Central memory CD8-positive, alpha-beta T cell (primary cell): ENCODE measurements around the gene CAMKK2.
"Not testable (repeated sequence)": the region's sequence is repeated elsewhere in the genome, so short reads cannot be mapped to it uniquely, and the experiment has no call there.

ENCODE experiments used
- ATAC-seq: fragments of 150-1000 bp; cut with Tn5 transposase; replicated peaks from 2 replicates; pipeline ENCODE4 v1.10.0; 2022; ENCODE audit warnings: mild to moderate bottlenecking, moderate FRiP score, moderate number of reproducible peaks; ENCODE audit not compliant: poor library complexity, severe bottlenecking; ENCODE audit errors: extremely low read depth
- DNase-seq, 2 donors: peaks; one replicate each; pipeline ENCODE4 v3.0.0; 2021; ENCODE audit warnings: low spot score in 2 of 2
- H3K27ac Mint-ChIP-seq: one replicate; pipeline ENCODE4 v1.8.0; 2022; ENCODE audit warnings: low read depth, mild to moderate bottlenecking, moderate library complexity, mixed read lengths
- H3K27me3 Mint-ChIP-seq: one replicate; pipeline ENCODE4 v1.8.0; 2022; ENCODE audit warnings: mixed read lengths
- H3K36me3 Mint-ChIP-seq: one replicate; pipeline ENCODE4 v1.8.0; 2022; ENCODE audit warnings: mild to moderate bottlenecking, moderate library complexity, mixed read lengths; ENCODE audit not compliant: insufficient read depth
- H3K4me1 Mint-ChIP-seq: one replicate; pipeline ENCODE4 v1.8.0; 2022; ENCODE audit warnings: mixed read lengths
- H3K4me3 Mint-ChIP-seq: one replicate; pipeline ENCODE4 v1.8.0; 2022; ENCODE audit warnings: mild to moderate bottlenecking, moderate library complexity, mixed read lengths
- H3K9me3 Mint-ChIP-seq: one replicate; pipeline ENCODE4 v1.8.0; 2022; ENCODE audit warnings: mixed read lengths

CAMKK2 gene

GRCh38 chr12:121282910-121283309, 13.6 kb downstream of the CAMKK2 start:
- not testable (repeated sequence) for H3K27ac Mint-ChIP-seq, H3K36me3 Mint-ChIP-seq, ATAC-seq, H3K4me1 Mint-ChIP-seq, H3K9me3 Mint-ChIP-seq, DNase-seq, H3K27me3 Mint-ChIP-seq, H3K4me3 Mint-ChIP-seq

GRCh38 chr12:121282072-121282742, 14.3 kb downstream of the CAMKK2 start:
- DNase-seq (no peak), ATAC-seq (no peak)
- H3K4me3 Mint-ChIP-seq, result no peak overlapping the region
- H3K4me1 Mint-ChIP-seq, result no peaks in the 10 kb centered on the region
- no peak overlapping the region for H3K27ac Mint-ChIP-seq
- no peaks in the 10 kb centered on the region for H3K36me3 Mint-ChIP-seq
- H3K27me3 Mint-ChIP-seq, result no peaks in the 10 kb centered on the region
- no peaks in the 10 kb centered on the region for H3K9me3 Mint-ChIP-seq

GRCh38 chr12:121281116-121281515, 15.4 kb downstream of the CAMKK2 start:
- not testable (repeated sequence) for H3K9me3 Mint-ChIP-seq, H3K4me1 Mint-ChIP-seq, H3K27me3 Mint-ChIP-seq, H3K4me3 Mint-ChIP-seq, H3K36me3 Mint-ChIP-seq, H3K27ac Mint-ChIP-seq, ATAC-seq, DNase-seq

GRCh38 chr12:121280531-121280930, 16.0 kb downstream of the CAMKK2 start:
- H3K27ac Mint-ChIP-seq, H3K9me3 Mint-ChIP-seq, DNase-seq, H3K4me1 Mint-ChIP-seq, H3K4me3 Mint-ChIP-seq, ATAC-seq, H3K27me3 Mint-ChIP-seq, H3K36me3 Mint-ChIP-seq: not testable (repeated sequence)

- Mint-ChIP-seq H3K36me3 (peaks cover 2% of the 10 kb centered on the region), H3K9me3 (no peaks in the 10 kb centered on the region), H3K4me1 (no peaks in the 10 kb centered on the region), H3K27me3 (no peaks in the 10 kb centered on the region), H3K4me3 (no peak overlapping the region), H3K27ac (no peak overlapping the region)
- DNase-seq, result no peak
- ATAC-seq, result no peak
Measured at GRCh38 chr12:121279507-121279915, 17.0 kb downstream of the CAMKK2 start.

DNA sequence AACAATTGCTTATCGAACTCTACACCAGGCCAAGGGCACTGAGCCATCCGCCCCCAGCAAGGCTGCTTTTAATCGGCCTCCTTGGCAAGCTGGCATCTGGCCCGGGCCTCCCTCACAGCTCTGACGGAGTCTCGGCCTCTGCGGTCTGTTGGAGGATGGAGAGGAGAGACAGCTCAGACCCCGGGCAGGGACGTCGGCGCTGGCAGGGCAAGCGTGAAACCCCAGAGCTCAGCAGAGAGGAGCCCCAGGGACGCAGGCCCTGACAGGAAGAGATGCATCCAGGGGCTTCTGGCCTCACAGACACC, 17.5 kb downstream of the CAMKK2 start:
- Mint-ChIP-seq H3K9me3 (no peaks in the 10 kb centered on the region), H3K36me3 (peaks cover 2% of the 10 kb centered on the region), H3K4me1 (no peaks in the 10 kb centered on the region), H3K27ac (no peak overlapping the region), H3K4me3 (no peak overlapping the region), H3K27me3 (no peaks in the 10 kb centered on the region)
- DNase-seq, result no peak
- ATAC-seq, result no peak

DNA sequence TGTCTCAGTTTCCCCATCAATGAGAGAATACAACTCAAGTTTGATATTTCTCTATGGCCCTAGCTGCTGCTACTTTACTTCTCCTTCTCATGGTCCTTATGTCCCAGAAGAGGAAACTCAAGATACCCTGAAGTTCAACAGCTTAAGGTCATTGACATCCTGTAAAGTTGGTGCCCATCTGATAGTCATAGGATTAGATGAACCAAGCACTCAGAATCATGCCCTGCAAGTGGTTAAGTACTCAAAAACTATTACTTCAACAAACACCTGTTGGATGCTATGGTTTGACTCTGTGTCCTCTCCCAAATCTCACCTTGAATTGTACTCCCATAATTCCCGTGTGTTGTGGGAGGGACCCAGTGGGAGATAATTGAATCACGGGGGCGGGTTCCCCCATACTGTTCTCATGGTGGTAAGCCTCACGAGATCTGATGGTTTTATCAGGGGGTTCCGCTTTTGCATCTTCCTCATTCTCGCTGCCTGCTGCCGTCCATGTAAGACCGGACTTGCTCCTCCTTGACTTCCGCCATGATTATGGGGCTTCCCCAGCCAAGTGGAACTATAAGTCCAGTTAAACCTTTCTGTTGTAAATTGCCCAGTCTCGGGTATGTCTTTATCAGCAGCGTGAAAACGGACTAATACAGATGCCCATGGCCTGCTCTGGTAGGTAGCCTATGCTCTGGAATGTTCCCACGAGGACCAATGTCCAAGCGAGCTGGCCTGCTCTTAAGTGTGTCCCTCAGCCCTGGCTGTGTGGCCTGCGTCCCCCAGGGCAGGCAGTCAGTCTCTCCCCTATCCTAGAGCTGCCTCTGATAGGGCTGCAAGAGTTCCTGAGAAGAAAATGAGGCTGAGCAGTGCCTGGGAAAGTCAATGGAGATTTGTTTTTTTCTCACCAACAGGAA, 18.1 kb downstream of the CAMKK2 start:
- Mint-ChIP-seq H3K27me3 (no peaks in the 10 kb centered on the region), H3K4me1 (no peaks in the 10 kb centered on the region), H3K4me3 (no peak overlapping the region), H3K27ac (no peak overlapping the region), H3K9me3 (no peaks in the 10 kb centered on the region), H3K36me3 (peaks cover 2% of the 10 kb centered on the region)
- ATAC-seq (no peak), DNase-seq (no peak)

DNA sequence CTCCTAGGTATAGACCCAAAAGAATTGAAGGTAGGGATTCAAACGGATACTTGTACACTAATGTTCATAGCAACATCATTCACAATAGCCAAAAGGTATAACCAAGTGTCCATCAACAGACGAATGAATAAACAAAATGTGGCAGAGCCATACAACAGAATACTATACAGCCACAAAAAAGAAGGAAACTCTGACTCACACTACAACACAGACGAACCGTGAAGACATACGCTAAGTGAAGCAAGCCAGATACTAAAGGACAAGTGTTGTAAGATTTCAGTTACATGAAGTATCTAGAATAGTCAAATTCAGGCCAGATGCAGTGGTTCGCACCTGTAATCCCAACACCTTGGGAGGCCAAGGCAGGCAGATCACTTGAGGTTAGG, 19.1 kb downstream of the CAMKK2 start:
- no peaks in the 10 kb centered on the region for H3K9me3 Mint-ChIP-seq
- no peak overlapping the region for H3K4me3 Mint-ChIP-seq
- no peaks in the 10 kb centered on the region for H3K27me3 Mint-ChIP-seq
- no peak overlapping the region for H3K27ac Mint-ChIP-seq
- peaks cover 2% of the 10 kb centered on the region for H3K36me3 Mint-ChIP-seq
- ATAC-seq, result no peak
- H3K4me1 Mint-ChIP-seq, result no peaks in the 10 kb centered on the region
- no peak for DNase-seq

DNA sequence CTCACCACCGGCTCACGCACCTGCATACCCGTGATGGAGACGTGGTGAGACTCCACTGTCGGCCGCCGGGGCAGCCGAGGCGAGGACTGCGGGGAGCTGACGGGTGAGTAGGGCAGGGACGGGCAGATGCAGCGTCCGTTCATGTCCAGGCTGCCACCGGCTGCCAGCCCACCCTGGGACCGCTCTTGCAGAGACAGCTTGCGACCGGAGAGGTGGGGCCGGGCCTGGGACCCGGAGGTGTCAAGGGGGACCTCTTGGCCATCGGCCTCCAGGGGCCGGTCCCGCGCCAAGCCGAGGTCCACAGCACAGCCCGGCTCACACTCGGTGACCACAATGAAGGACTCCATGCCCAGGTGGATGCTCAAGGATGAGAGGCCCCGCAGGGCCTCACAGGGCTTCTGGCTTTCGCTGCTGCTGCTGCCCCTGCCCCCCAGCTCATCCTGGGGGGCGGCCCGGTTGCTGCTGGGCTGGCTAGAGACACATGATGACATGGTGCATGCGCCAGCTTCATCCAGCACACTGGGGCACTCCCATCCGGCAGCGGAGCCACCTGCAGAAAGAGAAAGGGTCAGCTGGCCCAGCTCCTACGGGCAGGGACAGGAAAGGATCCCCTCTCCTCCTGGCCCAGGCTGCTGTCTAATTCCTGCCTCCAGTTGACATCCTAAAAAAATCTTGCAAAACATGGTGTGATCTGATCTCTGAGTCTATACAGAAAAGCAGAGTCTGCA, 22.3 kb downstream of the CAMKK2 start:
- Mint-ChIP-seq H3K4me3 (no peak overlapping the region), H3K27ac (peak overlapping the region; percentile 46), H3K27me3 (no peaks in the 10 kb centered on the region), H3K9me3 (no peaks in the 10 kb centered on the region), H3K4me1 (no peaks in the 10 kb centered on the region), H3K36me3 (peaks cover 11% of the 10 kb centered on the region)
- DNase-seq (no peak), ATAC-seq (no peak)

DNA sequence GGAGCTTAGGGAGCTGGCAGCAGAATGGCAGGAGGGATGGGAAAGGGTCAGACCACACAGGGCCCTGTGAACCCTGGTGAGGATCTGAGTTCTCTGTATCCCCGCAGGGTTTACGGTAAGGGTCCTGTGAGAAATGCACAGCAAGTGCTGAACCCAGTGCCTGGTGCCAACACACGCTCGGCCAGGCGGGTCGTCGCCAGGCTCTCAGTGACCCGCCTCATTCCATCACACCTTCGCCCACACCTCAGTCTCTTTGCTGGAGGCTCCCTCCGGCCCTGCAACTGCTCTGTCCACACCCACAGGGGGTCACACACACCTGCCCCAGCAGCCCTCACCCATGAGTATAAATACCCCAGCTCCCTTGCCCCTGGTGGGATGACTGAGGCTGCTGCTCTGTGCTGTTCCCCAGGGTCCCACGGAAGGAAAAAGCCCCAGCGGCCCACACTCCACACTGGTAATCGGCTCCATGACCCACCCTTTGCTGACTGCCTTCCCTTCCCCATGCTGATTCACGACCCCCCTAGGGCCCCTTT, 23.1 kb downstream of the CAMKK2 start:
- Mint-ChIP-seq H3K4me3 (no peak overlapping the region), H3K36me3 (peaks cover 13% of the 10 kb centered on the region), H3K27ac (peak overlapping the region; percentile 46), H3K9me3 (no peaks in the 10 kb centered on the region), H3K4me1 (no peaks in the 10 kb centered on the region), H3K27me3 (no peaks in the 10 kb centered on the region)
- DNase-seq (no peak), ATAC-seq (no peak)

DNA sequence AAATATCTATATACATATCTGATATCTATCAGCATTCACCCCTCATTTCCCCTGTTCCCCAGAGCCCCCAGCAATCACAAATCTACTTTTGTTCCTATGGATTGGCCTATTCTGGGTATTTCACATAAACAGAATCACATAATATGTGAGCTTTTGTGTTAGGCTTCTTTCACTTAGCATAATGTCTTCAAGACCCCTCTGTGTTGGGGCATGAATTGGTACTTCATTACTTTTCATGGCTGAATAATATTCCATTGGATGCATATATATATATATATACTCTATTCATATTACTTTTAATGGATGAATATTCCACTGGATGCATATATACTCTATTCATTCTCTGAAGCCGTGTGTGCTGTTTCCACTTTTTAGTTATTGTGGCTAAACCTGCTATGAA, 28.7 kb downstream of the CAMKK2 start:
- no peaks in the 10 kb centered on the region for H3K27me3 Mint-ChIP-seq
- ATAC-seq (no peak), DNase-seq (no peak)
- H3K4me3 Mint-ChIP-seq, result no peak overlapping the region
- H3K27ac Mint-ChIP-seq, result no peak overlapping the region
- peaks cover 30% of the 10 kb centered on the region for H3K36me3 Mint-ChIP-seq
- no peaks in the 10 kb centered on the region for H3K9me3 Mint-ChIP-seq
- no peaks in the 10 kb centered on the region for H3K4me1 Mint-ChIP-seq

GRCh38 chr12:121264951-121265515, 31.5 kb downstream of the CAMKK2 start:
- H3K27me3 Mint-ChIP-seq, result no peaks in the 10 kb centered on the region
- H3K9me3 Mint-ChIP-seq, result no peaks in the 10 kb centered on the region
- peaks cover 32% of the 10 kb centered on the region for H3K36me3 Mint-ChIP-seq
- no peak overlapping the region for H3K4me3 Mint-ChIP-seq
- DNase-seq (no peak), ATAC-seq (no peak)
- no peaks in the 10 kb centered on the region for H3K4me1 Mint-ChIP-seq
- H3K27ac Mint-ChIP-seq, result no peak overlapping the region
